T-helper 1 cell treated with Interleukin-12 subunit alpha and Interleukin-12 subunit beta and Interleukin-4 antibody, amounts not matched to agents 30 μg/mL and 1 μg/mL, for 36 hours (primary cell): ENCODE data around the gene HOXB4.

Experiments
- H3K27ac Mint-ChIP-seq: one replicate; pipeline ENCODE4 v1.8.0; 2021; ENCODE audit warnings: mild to moderate bottlenecking, mixed read lengths
- H3K27me3 Mint-ChIP-seq: one replicate; pipeline ENCODE4 v1.8.0; 2021; ENCODE audit warnings: low read depth, mixed read lengths
- H3K36me3 Mint-ChIP-seq: one replicate; pipeline ENCODE4 v1.8.0; 2021; ENCODE audit warnings: low read depth, mixed read lengths
- H3K4me1 Mint-ChIP-seq: one replicate; pipeline ENCODE4 v1.8.0; 2021; ENCODE audit warnings: low read depth, mixed read lengths
- H3K4me3 Mint-ChIP-seq: one replicate; pipeline ENCODE4 v1.8.0; 2021; ENCODE audit warnings: mild to moderate bottlenecking, moderate library complexity, mixed read lengths
- H3K9me3 Mint-ChIP-seq: one replicate; pipeline ENCODE4 v1.8.0; 2021; ENCODE audit warnings: mixed read lengths

The HOXB4 gene

GRCh38 chr17:48528936-48529682, 49.0 kb downstream of the HOXB4 start:
- Mint-ChIP-seq H3K9me3 (no peaks in the 10 kb centered on the region), H3K27ac (no peak overlapping the region), H3K27me3 (peaks cover 48% of the 10 kb centered on the region), H3K4me1 (peaks cover 9% of the 10 kb centered on the region), H3K36me3 (peaks cover 8% of the 10 kb centered on the region), H3K4me3 (no peak overlapping the region)

GRCh38 chr17:48528153-48528935, 49.8 kb downstream of the HOXB4 start:
- no peaks in the 10 kb centered on the region for H3K9me3 Mint-ChIP-seq
- peaks cover 8% of the 10 kb centered on the region for H3K36me3 Mint-ChIP-seq
- no peak overlapping the region for H3K27ac Mint-ChIP-seq
- H3K4me1 Mint-ChIP-seq, result peaks cover 9% of the 10 kb centered on the region
- no peak overlapping the region for H3K4me3 Mint-ChIP-seq
- peaks cover 55% of the 10 kb centered on the region for H3K27me3 Mint-ChIP-seq

- peaks cover 60% of the 10 kb centered on the region for H3K27me3 Mint-ChIP-seq
- H3K4me1 Mint-ChIP-seq, result peaks cover 9% of the 10 kb centered on the region
- no peaks in the 10 kb centered on the region for H3K9me3 Mint-ChIP-seq
- peaks cover 8% of the 10 kb centered on the region for H3K36me3 Mint-ChIP-seq
- H3K27ac Mint-ChIP-seq, result no peak overlapping the region
- no peak overlapping the region for H3K4me3 Mint-ChIP-seq
Measured at GRCh38 chr17:48527547-48527932, 50.6 kb downstream of the HOXB4 start.

GRCh38 chr17:48526608-48527546, 51.3 kb downstream of the HOXB4 start:
- H3K9me3 Mint-ChIP-seq, result no peaks in the 10 kb centered on the region
- peaks cover 10% of the 10 kb centered on the region for H3K36me3 Mint-ChIP-seq
- peaks cover 10% of the 10 kb centered on the region for H3K4me1 Mint-ChIP-seq
- peaks cover 63% of the 10 kb centered on the region for H3K27me3 Mint-ChIP-seq
- no peak overlapping the region for H3K4me3 Mint-ChIP-seq
- H3K27ac Mint-ChIP-seq, result no peak overlapping the region
